Inferior parietal cortex (tissue), 1 donor: ENCODE measurements around the gene BPTF.
A peak's percentile ranks its signal among the peaks of the same experiment; 100 is the strongest.
"Not testable (repeated sequence)": the region's sequence is repeated elsewhere in the genome, so short reads cannot be mapped to it uniquely, and the experiment has no call there.

Experiments
- DNase-seq: peaks from one replicate; pipeline ENCODE4 v3.0.0-alpha.2; 2016; ENCODE audit errors: extremely low spot score

Gene BPTF

DNA sequence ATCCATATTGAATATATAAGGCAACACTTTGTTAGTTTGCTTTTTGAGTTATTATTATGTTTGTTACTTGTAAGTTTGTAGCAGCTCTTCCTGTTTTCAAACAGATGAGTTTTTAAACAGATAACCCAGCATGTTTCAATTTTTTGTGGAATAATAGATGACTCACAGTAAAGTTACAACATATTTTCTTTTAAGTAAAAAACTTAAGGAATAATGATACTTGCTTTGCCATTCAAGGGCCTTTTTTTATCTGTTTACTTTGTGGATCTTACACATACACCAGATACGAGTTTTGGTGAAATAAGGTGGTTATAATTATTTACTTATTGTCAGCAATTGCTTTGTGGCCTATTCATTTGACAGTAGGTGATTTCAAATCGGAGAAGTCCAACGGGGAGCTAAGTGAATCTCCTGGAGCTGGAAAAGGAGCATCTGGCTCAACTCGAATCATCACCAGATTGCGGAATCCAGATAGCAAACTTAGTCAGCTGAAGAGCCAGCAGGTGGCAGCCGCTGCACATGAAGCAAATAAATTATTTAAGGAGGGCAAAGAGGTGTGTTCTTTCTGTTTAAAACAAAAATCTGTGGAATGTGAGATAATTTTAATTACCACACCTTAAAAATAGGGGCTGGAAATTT, 66.3 kb downstream of the BPTF start:
- DNase-seq: peak; percentile 35

DNA sequence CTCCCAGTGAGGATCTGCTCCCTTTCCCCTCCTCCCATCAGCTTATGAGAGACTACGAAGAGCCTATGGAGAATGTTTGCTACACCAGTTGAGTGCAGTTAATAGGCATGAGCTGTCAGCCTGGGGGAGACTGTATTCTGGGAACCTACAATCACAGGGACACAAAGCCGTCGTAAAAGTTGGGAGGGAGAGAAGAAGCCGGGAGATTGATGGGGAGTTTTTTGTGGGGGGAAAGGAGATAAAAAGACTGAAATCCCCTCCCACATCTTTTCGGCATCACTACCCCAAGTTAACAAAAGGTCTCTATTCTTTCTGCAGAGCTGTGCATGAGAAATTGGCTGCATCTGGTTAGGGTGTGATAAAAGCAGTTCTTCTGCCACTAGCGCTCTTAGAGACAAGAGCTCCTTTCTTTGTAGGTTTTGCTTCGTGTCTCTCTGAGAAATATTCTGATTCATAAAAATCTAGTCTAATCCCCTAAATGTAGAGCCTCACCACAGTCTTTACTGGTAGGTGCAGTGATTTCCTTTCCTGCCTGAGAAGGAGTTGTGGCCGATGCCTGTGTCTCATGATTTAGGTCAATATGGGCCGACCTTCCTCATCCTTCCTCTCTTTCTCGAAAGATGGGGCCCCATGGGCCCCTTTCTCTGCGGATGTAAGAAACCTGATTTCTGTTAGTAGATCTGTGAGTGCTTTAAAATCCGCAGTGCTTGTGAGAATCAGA, 77.4 kb downstream of the BPTF start:
- DNase-seq: peak; percentile 19

DNA sequence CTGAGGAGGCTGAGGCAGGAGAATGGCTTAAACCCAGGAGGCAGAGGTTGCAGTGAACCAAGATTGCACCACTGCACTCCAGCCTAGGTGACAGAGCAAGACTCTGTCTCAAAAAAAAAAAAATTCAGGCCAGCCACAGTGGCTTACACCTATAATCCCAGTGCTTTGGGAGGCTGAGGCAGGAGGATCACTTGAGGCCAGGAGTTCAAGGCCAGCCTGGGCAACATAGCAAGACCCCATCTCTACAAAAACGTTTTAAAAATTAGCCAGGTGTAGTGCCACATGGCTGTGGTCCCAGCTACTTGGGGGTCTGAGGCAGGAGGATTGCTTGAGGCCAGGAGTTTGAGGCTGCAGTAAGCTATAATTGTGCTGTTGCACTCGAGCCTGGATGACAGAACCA, 80.0 kb downstream of the BPTF start:
- DNase-seq: not testable (repeated sequence)

DNA sequence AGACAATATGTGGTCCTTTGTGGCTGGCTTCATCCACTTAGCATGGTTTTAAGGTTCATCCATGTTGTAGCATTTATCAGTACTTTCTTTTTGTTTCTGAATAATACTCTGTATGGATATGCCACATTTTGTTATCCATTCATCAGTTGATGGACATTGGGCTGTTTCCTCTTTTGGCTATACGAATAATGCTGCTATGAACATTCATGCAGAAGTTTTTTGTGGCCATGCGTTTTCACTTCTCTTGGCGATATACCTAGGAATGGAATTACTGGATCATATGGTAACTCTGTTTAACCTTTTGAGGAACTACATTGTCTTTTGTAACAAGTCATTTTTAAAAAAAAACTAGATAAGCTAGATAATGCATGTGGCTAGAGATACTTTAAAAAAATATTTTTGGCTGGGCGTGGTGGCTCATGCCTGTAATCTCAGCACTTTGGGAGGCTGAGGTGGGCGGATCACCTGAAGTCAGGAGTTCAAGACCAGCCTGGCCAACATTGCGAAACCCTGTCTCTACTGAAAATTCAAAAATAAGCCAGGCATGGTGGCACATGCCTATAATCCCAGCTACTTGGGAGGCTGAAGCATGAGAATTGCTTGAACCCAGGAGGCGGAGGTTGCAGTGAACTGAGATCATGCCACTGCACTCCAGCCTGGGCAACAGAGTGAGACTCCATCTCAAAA, 85.0 kb downstream of the BPTF start:
- DNase-seq: not testable (repeated sequence)

DNA sequence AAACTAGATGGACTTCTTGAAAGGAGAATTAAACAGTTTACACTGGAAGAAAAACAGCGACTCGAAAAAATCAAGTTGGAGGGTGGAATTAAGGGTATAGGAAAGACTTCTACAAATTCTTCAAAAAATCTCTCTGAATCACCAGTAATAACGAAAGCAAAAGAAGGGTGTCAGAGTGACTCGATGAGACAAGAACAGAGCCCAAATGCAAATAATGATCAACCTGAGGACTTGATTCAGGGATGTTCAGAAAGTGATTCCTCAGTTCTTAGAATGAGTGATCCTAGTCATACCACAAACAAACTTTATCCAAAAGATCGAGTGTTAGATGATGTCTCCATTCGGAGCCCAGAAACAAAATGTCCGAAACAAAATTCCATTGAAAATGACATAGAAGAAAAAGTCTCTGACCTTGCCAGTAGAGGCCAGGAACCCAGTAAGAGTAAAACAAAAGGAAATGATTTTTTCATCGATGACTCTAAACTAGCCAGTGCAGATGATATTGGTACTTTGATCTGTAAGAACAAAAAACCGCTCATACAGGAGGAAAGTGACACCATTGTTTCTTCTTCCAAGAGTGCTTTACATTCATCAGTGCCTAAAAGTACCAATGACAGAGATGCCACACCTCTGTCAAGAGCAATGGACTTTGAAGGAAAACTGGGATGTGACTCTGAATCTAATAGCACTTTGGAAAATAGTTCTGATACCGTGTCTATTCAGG, 85.9 kb downstream of the BPTF start:
- no peak for DNase-seq

DNA sequence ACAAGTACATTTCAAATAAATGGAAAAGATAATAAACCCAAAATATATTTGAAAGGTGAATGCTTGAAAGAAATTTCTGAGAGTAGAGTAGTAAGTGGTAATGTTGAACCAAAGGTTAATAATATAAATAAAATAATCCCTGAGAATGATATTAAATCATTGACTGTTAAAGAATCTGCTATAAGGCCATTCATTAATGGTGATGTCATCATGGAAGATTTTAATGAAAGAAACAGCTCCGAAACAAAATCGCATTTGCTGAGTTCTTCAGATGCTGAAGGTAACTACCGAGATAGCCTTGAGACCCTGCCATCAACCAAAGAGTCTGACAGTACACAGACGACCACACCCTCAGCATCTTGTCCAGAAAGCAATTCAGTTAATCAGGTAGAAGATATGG, 86.8 kb downstream of the BPTF start:
- no peak for DNase-seq

DNA sequence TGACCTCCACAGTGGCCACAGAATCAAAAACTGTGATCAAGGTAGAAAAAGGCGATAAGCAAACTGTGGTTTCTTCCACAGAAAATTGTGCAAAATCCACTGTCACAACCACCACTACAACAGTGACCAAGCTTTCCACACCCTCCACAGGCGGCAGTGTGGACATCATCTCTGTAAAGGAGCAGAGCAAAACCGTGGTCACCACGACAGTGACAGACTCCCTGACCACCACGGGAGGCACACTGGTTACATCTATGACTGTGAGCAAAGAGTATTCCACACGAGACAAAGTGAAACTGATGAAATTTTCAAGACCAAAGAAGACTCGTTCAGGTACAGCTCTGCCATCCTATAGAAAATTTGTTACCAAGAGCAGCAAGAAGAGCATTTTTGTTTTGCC, 87.4 kb downstream of the BPTF start:
- DNase-seq: no peak

DNA sequence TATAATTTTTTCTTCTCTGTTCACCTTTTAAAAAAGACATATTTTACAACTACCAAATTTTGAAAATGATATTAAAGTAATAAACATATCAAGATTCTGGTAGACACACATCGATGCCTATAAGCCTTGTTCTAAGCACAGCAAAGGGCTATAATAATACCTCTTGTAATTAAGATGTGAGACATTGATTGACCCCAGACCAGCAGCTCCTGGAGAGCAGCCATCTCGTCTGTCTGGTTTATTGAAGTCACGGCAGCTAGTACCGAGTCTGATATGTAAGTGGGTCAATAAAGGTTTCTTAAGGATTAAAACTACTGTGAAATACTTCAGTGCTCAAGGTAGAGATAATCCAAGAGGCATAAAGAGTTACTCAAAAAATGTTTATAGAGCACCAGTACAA, 94.9 kb downstream of the BPTF start:
- no peak for DNase-seq

DNA sequence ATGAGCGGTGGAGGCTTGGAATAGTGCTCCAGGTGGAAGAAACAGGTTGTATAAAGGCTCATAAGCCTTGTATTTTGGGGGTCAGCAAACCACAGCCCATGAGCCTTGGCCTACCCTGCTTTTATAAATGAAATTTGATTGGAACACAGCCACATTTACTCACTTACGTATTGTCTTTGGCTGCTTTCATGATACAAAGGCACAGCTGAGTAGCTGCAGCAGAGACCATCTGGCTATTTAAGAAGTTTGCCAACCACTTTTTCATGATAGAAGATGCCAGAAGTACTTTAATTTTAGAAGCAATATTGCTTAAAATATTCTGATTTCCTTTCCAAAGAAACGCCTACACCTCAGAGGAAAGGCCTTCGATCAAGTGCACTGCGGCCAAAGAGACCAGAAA, 97.2 kb downstream of the BPTF start:
- DNase-seq: peak; percentile 46

DNA sequence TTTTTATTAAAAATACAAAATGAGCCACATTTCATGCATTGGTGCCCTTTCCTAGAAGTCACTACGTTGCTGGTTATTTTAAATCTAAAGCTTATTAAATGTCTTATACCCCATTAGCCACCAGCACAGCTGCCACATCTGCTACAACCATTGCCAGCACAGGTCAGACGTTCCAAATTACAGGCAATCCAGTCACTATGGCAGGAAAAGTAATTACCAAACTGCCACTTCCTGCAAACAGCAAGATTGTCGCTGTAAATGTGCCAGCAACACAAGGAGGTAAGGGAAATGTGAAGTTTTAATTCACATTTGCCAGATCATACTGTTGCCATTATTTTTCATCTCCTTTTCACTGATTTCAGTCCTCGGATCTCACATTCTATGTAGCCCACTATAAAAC, 103.5 kb downstream of the BPTF start:
- not testable (repeated sequence) for DNase-seq

DNA sequence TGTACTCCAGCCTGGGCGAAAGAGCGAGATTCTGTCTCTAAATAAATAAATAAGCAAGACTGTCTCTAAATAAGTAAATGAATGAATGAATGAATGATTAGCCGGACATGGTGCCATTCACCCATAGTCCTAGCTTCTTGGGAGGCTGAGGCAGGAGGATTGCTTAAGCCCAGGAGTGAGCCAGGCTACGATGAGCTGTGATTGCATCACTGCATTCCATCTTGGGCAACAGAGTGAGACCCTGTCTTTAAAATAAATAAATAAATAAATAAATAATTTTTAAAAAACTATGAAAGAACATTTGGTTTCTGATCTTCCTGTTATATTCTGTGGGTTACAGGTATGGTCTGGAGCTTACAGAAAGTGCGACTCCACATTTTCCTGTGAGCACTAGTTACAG, 105.9 kb downstream of the BPTF start:
- DNase-seq: no peak

DNA sequence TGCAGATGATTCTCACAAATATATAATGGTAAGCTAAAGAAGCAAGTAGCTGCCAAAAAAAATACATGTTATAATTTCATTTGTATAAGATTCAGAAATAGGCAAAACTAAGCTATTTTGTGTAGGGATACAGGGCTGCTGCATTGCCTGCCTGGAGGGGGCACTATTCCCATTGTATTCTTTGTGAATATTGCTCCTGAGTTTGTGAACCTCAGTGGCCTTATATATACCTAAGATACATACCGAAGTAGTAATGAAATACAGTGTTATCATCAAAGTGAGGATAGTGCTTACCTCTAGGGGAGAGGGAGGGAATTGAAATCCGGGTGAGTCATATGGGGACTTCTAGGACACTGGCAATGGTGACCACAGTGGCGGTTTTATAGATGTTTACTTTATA, 117.5 kb downstream of the BPTF start:
- DNase-seq: no peak

DNA sequence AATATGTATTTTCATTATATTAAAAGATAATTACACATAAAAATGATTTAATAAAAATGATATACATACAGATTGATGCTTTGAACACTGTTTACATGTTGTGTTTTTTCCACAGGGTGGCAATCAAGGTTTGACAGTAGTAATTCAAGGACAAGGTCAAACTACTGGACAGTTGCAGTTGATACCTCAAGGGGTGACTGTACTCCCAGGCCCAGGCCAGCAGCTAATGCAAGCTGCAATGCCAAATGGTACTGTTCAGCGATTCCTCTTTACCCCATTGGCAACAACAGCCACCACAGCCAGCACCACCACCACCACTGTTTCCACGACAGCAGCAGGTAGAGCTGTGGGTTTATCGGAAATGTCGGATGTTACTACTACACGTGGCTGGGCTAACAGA, 118.7 kb downstream of the BPTF start:
- DNase-seq: no peak

DNA sequence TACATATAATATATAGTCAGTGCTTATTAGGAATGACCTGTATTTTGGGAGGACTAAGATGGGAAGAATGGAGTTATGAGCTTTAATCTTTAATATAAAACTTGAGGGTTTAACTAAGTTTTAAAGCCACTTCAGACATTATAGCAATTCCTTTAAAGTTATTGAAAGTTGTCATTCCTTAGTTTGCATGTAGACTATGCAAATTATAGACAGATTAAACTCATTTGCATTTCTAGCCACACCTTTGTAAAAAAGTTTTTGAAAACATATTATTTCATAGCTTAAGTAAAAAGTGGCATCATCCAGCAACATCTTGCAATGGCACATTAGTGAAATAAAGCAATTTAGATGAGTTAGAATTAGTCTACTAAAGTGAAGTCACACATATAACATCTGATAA, 121.2 kb downstream of the BPTF start:
- no peak for DNase-seq

DNA sequence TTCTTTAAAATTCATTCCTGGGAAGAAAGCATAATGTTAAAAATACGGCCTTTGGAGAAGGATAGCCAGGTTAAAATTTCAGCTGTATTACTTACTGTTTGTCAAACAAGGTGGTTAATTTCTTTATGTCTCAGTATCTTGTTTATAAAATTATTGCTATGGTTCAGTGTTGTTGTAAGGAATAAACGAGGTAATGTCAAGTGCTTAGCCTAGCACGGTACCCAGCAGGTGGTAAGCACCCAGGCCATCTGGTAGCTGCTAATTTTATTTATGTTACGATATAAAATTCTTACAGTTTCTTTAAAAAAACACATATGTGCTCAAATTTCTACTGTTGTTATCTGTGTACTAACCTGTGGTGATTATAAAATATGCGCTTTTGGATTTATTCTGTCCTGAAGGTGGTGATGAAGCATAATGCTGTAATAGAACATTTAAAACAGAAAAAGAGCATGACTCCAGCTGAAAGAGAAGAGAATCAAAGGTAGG, 122.1 kb downstream of the BPTF start:
- no peak for DNase-seq

DNA sequence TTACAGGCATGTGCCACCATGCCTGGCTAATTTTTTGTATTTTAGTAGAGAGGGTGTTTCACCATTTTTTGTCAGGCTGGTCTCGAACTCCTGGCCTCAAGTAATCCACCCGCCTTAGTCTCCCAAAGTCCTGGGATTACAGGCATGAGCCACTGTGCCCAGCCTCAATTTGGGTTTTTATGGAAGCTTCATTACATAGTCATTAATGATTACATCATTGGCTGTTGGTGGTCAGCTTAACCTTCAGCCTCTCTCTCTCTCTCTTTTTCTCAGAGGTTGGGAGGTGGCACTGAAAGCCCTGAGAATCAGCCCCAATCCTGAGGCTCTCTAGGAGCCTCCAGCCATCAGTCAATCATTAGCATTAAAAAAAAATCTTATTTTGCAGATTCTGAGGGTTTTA, 125.6 kb downstream of the BPTF start:
- DNase-seq: no peak

DNA sequence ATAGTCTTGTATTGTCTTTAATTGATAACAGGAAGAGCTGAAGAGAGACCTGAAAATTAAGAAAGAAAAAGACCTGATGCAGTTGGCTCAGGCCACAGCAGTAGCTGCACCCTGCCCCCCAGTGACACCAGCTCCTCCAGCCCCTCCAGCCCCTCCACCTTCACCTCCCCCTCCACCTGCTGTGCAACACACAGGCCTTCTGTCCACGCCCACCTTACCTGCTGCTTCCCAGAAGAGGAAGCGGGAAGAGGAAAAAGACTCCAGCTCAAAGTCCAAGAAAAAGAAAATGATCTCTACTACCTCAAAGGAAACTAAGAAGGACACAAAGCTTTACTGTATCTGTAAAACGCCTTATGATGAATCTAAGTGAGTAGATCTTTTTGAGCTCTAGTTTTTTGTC, 134.2 kb downstream of the BPTF start:
- no peak for DNase-seq

DNA sequence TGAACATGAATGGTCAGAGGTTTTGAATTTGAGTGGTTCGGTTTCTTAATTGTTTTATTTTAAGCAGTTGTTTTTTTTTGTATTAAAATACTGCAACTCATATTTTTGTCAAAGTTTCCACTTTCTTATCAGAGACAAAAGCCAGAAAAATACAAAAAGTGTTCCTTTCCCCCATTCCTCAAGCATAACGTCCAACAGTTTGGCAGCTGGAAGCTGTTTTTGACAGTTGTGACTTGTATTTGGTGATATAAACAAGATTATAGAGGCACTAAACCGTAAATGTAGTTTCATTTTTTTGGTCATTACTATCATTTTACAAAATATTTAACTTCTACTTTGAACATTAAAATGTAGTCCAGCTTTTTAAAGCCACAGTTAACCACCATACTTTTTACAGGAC, 135.0 kb downstream of the BPTF start:
- not testable (repeated sequence) for DNase-seq

DNA sequence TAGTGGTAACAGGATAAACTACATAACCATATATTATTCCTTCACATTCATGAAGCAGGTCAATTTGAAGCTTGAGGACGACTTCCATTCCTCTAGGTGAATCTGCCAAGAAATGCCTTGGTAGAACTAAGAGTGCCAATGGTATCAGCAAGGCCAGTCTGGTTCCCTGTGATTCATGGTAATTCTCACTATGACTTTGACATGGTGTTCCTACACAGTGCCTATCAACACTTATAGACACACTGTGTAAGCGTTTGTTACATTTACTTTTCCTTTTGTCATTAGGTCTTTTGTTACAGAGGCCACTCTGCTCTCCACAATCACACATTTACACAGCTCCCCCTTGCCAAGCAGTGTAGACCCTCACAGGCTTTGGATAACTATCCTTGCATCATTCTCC, 136.9 kb downstream of the BPTF start:
- not testable (repeated sequence) for DNase-seq

DNA sequence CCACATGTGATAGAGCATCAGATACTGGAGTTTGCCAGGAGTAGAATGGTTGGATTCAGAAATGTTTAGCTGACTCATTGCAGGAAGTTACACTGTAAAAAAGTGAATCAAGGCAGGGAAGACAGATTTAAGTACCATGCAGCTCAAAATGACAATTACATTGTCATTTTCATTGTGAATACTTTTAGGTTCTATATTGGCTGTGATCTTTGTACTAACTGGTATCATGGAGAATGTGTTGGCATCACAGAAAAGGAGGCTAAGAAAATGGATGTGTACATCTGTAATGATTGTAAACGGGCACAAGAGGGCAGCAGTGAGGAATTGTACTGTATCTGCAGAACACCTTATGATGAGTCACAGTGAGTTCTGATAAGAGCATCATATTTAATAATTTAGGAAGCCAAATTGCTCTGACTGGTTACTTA, 137.9 kb downstream of the BPTF start:
- DNase-seq: peak; percentile 88

DNA sequence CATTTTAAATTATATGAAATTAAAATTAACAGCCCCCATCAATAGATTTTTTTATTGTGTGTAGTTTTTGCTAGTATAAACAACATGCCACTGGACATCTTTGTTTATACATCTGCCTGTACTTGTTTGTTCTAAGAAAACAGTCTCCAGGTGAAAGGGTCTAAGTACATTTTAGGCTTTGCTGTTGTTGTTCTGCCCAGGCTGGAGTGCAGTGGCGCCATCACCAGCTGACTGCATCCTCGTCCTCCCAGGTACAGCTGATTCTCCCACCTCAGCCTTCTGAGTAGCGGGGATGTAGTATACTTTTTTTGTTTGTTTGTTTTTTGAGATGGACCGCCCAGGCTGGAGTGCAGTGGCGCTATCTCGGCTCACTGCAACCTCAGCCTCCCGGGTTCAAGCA, 145.5 kb downstream of the BPTF start:
- no peak for DNase-seq

DNA sequence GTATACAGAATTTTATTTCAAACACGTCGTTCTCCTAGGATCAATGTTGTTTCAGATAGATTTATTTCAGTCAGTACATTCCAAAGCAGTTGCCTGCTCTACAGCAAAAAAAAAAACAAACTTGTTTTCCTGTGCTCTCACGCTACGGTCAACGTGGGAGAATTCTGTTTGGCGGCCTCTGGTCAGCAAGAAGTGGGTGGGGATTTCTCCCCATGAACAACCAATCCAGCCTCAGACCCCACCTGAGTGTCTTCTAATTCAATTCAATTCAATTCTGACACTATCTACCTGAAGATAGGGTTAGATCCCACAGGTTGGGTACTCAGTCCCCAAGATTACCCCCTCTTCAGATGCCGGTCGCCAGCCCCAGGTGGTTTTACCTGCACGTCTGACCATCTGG, 148.9 kb downstream of the BPTF start:
- no peak for DNase-seq
